22Rv1 (cell line): ENCODE measurements around the gene RLF.
"Not testable (repeated sequence)": the region's sequence is repeated elsewhere in the genome, so short reads cannot be mapped to it uniquely, and the experiment has no call there.

Experiments
- H3K27ac ChIP-seq: fragments of 450-650 bp; 2 replicates; pipeline ENCODE4 v1.5.1; 2017
- CTCF ChIP-seq: fragments of 450-650 bp; IDR thresholded peaks from 2 replicates; pipeline ENCODE4 v1.5.1; 2017; ENCODE audit warnings: mild to moderate bottlenecking
- ZFX ChIP-seq: fragments of 450-650 bp; IDR thresholded peaks from 2 replicates; pipeline ENCODE4 v1.6.1; 2017; ENCODE audit warnings: antibody characterized with exemption, borderline replicate concordance

Gene RLF

DNA sequence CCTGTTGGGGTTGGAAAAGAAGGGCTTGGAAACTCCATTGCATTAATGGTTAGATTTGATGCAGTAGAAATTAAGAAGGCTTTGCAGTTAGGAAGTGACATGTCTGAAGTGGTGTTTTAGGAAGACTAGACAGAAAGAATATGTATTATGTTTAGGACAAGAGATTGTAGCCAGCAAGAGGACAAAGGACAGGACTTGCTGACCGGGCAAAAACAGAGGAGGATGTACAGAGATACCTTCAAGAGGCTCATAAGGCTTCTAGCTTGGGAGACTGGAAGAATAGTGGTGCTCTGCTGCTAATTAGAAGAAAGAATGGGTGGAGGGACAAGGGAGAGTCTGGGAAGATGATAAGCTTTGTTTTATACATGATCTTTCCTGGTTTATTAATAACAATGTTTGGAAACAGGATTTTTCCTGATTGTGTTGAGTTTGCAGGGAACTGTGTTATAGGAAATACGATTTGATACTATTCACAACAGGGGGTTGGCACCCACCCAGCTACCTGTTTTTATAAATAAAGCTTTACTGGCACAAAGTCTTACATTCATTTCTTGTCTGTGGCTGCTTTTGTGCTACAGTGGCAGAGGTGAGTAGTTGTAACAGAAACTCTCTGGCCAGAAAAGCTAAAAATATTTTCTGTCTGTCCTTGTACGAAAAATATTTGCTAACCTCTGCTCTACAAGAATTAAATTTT lies 49.5 kb downstream of the RLF start:
- TF ChIP-seq ZFX (no peak), CTCF (no peak)
- no peak overlapping the region for H3K27ac ChIP-seq

GRCh38 chr1:40218333-40218732 lies 57.1 kb downstream of the RLF start:
- no peak overlapping the region for H3K27ac ChIP-seq
- TF ChIP-seq ZFX: no peak
- TF ChIP-seq CTCF: no peak

DNA sequence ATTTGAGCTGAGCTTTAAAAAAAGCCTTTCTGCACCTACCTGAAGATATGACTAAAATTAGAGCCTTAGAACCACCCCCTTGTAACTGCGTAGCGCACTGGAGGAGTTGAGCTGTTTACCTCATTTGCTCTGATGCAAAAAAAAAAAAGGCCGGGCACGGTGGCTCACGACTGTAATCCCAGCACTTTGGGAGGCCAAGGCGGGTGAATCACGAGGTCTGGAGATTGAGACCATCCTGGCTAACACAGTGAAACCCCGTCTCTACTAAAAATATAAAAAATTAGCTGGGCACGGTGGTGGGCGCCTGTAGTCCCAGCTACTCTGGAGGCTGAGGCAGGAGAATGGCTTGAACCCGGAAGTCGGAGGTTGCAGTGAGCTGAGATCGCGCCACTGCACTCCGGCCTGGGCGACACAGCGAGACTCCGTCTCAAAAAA lies 60.3 kb downstream of the RLF start:
- H3K27ac ChIP-seq: not testable (repeated sequence)

DNA sequence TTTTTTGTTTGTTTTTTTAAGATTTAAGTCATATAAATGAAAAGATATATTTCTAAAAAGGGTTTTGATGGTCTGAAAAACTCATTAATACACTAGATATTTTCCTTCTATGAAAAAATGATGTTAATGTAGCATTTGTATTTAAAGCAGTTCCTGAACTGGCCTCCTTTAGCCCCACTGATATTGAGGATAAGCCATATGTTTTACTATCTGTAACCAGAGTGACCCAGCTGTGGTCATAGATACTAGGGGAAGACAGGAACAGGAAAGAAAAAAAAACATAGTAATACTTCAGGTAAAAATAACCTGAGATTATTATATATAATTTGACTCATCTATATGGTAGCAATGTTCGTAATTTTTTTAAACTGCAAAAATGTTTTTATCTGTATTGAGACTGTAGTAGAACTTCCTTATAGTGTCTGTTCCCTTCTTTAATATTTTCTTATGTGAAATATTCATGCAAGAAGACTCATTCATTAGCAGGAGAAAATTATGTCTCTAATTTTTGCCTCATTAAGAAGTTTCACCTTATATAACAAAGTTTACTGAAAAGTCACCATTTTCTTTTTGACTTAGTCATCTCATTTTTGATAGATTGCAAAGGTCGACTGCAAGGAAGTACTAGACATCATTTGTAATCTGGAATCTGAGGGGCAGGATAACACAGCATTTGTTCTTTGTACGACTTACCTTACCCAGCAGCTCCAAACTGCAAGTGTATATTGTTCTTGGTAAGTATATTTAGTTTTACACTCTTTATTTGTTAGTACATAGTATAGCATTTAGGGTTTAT lies 61.0 kb downstream of the RLF start:
- H3K27ac ChIP-seq: no peak overlapping the region
- TF ChIP-seq CTCF (no peak), ZFX (no peak)

DNA sequence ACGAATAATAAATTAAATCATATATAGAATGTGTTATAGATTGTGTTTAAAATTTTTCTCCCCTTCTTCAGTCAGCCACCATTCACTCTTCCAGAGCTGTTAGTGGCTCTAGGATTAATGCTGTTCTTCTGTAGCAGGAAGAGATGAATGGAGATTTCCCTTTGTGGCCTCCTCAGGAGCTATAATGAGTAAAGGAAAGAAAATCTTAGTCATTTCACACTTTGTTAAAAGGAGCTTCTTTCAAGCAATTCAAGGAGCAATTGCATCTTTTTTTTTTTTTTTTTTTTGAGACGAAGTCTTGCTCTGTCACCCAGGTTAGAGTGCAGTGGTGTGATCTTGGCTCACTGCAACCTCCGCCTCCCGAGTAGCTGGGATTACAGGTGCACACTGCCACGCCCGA lies 62.9 kb downstream of the RLF start:
- H3K27ac ChIP-seq: no peak overlapping the region
- TF ChIP-seq ZFX: no peak
- TF ChIP-seq CTCF: no peak

DNA sequence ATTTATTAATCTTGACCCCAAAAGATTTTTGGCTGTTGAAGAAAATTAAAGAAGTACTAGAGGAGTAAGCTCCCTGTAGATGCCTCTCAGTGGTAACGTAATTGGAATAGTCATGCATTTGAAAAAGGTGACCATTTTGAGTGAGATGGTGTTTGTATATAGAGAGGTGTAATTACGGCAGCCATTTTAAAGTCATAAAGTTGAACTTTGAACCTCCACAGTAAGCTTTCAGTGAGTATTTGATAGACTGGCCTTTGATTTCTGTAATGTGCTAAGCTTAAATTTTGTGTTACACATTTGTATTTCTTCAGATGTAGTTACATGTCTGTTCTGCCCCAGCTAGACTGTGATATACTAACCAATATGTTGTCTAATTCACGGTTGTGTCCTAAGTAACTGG lies 65.0 kb downstream of the RLF start:
- TF ChIP-seq CTCF: no peak
- no peak for TF ChIP-seq ZFX
- no peak overlapping the region for H3K27ac ChIP-seq

GRCh38 chr1:40232444-40232843 lies 71.3 kb downstream of the RLF start:
- TF ChIP-seq ZFX (no peak), CTCF (no peak)
- no peak overlapping the region for H3K27ac ChIP-seq
